Right lobe of liver (tissue), 4 donors: ENCODE data around the gene DOCK2.

Source experiments
- POLR2A ChIP-seq: fragments of 450-650 bp; IDR thresholded peaks from one replicate; pipeline ENCODE4 v1.6.1; 2017; ENCODE audit warnings: antibody characterized with exemption, mild to moderate bottlenecking
- TF ChIP-seq, protein P1 (sequence below), 4 donors: fragments of 200-600 bp in 3 of 4; fragments of 450-650 bp in 1 of 4; IDR thresholded peaks; one replicate each; pipeline versions ENCODE4 v1.5.1 to v1.8.0; 2016 to 2022; ENCODE audit warnings: antibody characterized with exemption in 4 of 4, mild to moderate bottlenecking in 2 of 4
- donor health status: DM: no; HTN: no; CAD: no.
- donor health status: DM: no; HTN: no; CAD: no.
- donor health status: DM: no; HTN: yes; CAD: no.

DNA sequence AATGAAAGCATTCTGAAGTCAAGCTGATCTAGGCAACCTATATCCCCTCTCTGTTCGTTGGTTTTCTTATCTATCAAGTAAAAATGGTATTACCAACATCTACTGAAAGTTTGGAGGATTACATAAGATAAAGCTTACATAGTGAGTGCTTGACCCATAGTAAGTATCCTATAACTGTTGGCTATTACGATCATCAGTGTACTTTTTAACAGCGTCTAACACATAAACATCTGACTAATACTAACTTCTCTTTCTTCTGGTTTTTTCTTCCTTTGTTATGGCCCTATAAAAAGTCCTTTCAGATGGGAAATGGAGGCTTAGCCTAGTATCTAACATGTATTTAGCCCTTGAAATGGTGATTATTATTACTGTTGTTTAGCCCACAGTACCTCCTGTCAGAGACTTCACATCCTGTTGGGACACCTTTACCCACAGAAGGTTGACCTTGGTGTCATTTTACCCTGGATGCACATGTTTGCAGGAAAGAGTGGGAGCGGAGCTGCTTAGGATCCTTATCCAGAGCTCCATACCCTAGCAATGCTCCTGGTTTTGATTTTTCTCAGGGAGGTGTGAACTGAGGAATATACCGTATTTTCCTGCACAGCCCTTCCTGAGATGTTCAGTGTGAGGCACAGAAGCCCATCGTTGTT lies 337.2 kb downstream of the DOCK2 start:
- TF ChIP-seq, protein P1, sequence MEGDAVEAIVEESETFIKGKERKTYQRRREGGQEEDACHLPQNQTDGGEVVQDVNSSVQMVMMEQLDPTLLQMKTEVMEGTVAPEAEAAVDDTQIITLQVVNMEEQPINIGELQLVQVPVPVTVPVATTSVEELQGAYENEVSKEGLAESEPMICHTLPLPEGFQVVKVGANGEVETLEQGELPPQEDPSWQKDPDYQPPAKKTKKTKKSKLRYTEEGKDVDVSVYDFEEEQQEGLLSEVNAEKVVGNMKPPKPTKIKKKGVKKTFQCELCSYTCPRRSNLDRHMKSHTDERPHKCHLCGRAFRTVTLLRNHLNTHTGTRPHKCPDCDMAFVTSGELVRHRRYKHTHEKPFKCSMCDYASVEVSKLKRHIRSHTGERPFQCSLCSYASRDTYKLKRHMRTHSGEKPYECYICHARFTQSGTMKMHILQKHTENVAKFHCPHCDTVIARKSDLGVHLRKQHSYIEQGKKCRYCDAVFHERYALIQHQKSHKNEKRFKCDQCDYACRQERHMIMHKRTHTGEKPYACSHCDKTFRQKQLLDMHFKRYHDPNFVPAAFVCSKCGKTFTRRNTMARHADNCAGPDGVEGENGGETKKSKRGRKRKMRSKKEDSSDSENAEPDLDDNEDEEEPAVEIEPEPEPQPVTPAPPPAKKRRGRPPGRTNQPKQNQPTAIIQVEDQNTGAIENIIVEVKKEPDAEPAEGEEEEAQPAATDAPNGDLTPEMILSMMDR (IDR thresholded peaks at IDR 0.05): no peak
- no peak for TF ChIP-seq POLR2A
